Lung (tissue), 12 donors: ENCODE data around the gene ATXN3L. TPM values are rescaled to one million over a fixed set of nuclear protein-coding genes. Genes with fewer than 3 reads are reported as not detected.

Experiments
- ATAC-seq: fragments of 200-7000 bp; cut with Tn5 transposase; one replicate; pipeline ENCODE4 v1.9.1; 2020; ENCODE audit warnings: moderate number of reproducible peaks; ENCODE audit not compliant: insufficient read depth, low FRiP score
- DNase-seq, 3 donors: peaks; one replicate each; pipeline ENCODE4 v3.0.0-alpha.2; 2013 to 2017
- H3K27ac ChIP-seq, 2 donors: one replicate each; pipeline ENCODE4 v1.5.1; 2013; ENCODE audit warnings: mild to moderate bottlenecking in 2 of 2, moderate library complexity in 2 of 2, control low read depth in 1 of 2, inconsistent platforms in 1 of 2, low read depth in 1 of 2, low read length in 1 of 2
- H3K27me3 ChIP-seq, 3 donors: one replicate each; pipeline ENCODE4 v1.5.1; 2013; ENCODE audit warnings: low read length in 2 of 3; ENCODE audit not compliant: control insufficient read depth in 3 of 3, insufficient read depth in 3 of 3
- H3K36me3 ChIP-seq, 4 donors: one replicate each; pipeline ENCODE4 v1.5.1; 2013; ENCODE audit warnings: low read length in 4 of 4, mild to moderate bottlenecking in 1 of 4, moderate library complexity in 1 of 4; ENCODE audit not compliant: control insufficient read depth in 4 of 4, insufficient read depth in 4 of 4
- H3K4me1 ChIP-seq, 5 donors: one replicate each; pipeline ENCODE4 v1.5.1; 2013; ENCODE audit warnings: low read length in 5 of 5, mild to moderate bottlenecking in 2 of 5, moderate library complexity in 1 of 5; ENCODE audit not compliant: control insufficient read depth in 5 of 5, insufficient read depth in 5 of 5
- H3K4me3 ChIP-seq: one replicate; pipeline ENCODE4 v1.5.1; 2013; ENCODE audit warnings: mild to moderate bottlenecking, control low read depth, moderate library complexity
- H3K9ac ChIP-seq, 2 donors: one replicate each; pipeline ENCODE4 v1.5.1; 2013; ENCODE audit warnings: low read length in 2 of 2, control low read depth in 1 of 2; ENCODE audit not compliant: insufficient read depth in 1 of 2
- H3K9me3 ChIP-seq, 4 donors: one replicate each; pipeline ENCODE4 v1.5.1; 2013; ENCODE audit warnings: low read length in 3 of 4, mild to moderate bottlenecking in 1 of 4, moderate library complexity in 1 of 4; ENCODE audit not compliant: control insufficient read depth in 4 of 4, insufficient read depth in 3 of 4
- WGBS, 2 donors: extraction: QIAGEN DNeasy Blood & Tissue Kit; methylation state at CpG; one replicate each; pipeline ENCODE4 v1.1.7; 2013; 5-methylcytosine and 5-hydroxymethylcytosine counted together
- polyA plus RNA-seq, 2 donors: library from polyadenylated mRNA; stranded (reverse); fragments of 200-250 nt; gene quantifications; one replicate each; pipeline ENCODE4 v1.2.1, GENCODE V29; 2013
- total RNA-seq, 2 donors: library from RNA; depleted of rRNA in 1 of 2; stranded (reverse); fragments of >200 nt in 1 of 2; gene quantifications; one replicate each; pipeline ENCODE4 v1.2.1, GENCODE V29; 2014 to 2021
- TF ChIP-seq, protein P1 (sequence below): IDR thresholded peaks from 2 replicates; pipeline ENCODE4 v1.5.1; 2012; ENCODE audit warnings: mild to moderate bottlenecking; ENCODE audit errors: control extremely low read depth, extremely low read depth
- donor health status: control.
- donor health status: control.
- donor health status: Bipolar disorder and iron deficiency.
- donor health status: healthy.
- donor health status: DM: yes; HTN: yes; CAD: no.

ATXN3L gene
- total and polyA plus RNA-seq, 4 donors, result not detected

DNA sequence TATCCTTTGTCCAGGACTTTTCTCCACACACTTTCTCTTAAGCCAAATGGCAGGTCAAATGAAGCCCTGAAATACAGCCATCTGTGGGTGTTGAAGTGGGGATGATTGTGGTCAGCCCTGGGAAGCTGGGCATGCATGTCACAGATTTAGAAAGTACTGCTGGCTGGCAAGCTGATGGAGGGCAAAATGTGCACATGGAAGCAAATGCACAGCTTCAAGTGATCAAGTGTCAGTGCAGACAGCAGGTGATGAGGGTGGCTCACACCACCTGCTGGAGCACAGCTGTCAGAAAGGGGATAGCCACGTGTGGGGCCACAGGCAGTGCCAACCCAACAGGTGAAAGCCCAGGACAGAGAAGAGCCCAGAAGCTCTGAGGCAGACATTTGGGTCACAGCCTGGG lies 40.3 kb upstream of the ATXN3L start:
- no peak for DNase-seq
- WGBS, 2 donors, result 27 to 63% methylated on average over 1 of the region's 1 CpG
- TF ChIP-seq, protein P1, sequence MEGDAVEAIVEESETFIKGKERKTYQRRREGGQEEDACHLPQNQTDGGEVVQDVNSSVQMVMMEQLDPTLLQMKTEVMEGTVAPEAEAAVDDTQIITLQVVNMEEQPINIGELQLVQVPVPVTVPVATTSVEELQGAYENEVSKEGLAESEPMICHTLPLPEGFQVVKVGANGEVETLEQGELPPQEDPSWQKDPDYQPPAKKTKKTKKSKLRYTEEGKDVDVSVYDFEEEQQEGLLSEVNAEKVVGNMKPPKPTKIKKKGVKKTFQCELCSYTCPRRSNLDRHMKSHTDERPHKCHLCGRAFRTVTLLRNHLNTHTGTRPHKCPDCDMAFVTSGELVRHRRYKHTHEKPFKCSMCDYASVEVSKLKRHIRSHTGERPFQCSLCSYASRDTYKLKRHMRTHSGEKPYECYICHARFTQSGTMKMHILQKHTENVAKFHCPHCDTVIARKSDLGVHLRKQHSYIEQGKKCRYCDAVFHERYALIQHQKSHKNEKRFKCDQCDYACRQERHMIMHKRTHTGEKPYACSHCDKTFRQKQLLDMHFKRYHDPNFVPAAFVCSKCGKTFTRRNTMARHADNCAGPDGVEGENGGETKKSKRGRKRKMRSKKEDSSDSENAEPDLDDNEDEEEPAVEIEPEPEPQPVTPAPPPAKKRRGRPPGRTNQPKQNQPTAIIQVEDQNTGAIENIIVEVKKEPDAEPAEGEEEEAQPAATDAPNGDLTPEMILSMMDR, result no peak
- H3K36me3 ChIP-seq, result no peaks in the 10 kb centered on the region
- peaks cover 0 to 6% (median 0%) of the 10 kb centered on the region in 5 donors for H3K4me1 ChIP-seq
- H3K27ac ChIP-seq, result no peak overlapping the region
- H3K4me3 ChIP-seq, result no peak overlapping the region
- no peak overlapping the region for H3K9ac ChIP-seq
- ATAC-seq, result no peak
- H3K9me3 ChIP-seq, result no peaks in the 10 kb centered on the region
- H3K27me3 ChIP-seq, result peaks cover 0 to 35% (median 9%) of the 10 kb centered on the region in 3 donors

DNA sequence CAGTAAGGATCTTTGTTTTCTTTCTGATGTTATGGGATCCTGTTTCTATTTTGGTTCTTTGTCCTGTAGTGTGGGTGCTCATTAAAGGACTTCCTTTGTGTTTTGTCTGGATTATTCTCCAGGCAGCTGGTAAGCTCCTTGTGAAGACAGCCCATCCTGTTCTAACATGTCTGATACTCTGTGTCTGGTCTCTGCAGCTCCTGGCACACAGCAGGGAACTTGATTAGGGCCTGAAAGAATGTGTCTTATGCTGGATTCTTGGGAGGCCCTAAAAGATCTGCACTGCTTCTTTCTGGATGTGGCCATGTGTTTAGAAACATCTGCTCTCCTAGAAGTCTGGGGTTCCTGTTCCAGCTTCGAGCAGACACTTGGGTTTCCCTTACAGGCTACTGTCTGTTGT lies 38.1 kb upstream of the ATXN3L start:
- 27 to 51% methylated on average over 1 of the region's 1 CpG for WGBS, 2 donors
- no peak overlapping the region for H3K27ac ChIP-seq

DNA sequence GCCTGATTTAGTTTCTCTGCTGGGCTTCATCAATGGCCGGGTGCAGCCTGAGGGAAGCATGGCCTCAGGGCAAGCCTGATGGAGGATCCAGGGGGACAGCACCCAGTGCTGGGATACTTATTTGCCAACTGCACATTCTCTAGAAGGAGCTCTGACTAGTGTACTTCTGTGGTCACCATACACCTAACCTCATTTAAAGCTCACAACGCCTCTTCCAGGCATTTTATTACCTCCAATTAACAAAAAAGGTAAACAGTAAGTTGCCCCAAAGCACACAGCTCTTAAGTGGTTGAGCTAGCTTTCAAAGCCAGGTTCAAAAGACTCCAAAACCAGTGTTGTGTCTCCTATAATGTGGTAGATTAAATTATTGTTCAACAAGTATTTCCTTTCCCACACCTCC lies 26.8 kb upstream of the ATXN3L start:
- ATAC-seq, result no peak
- WGBS, 2 donors, result 74 to 77% methylated on average over 2 of the region's 2 CpGs
- Histone ChIP-seq H3K4me1 (no peaks in the 10 kb centered on the region), H3K27ac (no peak overlapping the region), H3K36me3 (no peaks in the 10 kb centered on the region), H3K9me3 (peaks cover 0 to 3% (median 0%) of the 10 kb centered on the region in 4 donors), H3K27me3 (peaks cover 0 to 19% (median 14%) of the 10 kb centered on the region in 3 donors), H3K4me3 (no peak overlapping the region), H3K9ac (no peak overlapping the region)
- TF ChIP-seq, protein P1, result no peak
- DNase-seq, result no peak

More for the DNA sequence above, 38.1 kb upstream of the ATXN3L start:
- Histone ChIP-seq H3K36me3 (no peaks in the 10 kb centered on the region), H3K4me3 (no peak overlapping the region), H3K9ac (no peak overlapping the region), H3K27me3 (peaks cover 0 to 38% (median 6%) of the 10 kb centered on the region in 3 donors), H3K4me1 (peaks cover 0 to 6% (median 0%) of the 10 kb centered on the region in 5 donors), H3K9me3 (no peaks in the 10 kb centered on the region)
- TF ChIP-seq, protein P1, result no peak
- DNase-seq, result peak; percentile 18 to 45 (median 35)
- no peak for ATAC-seq

DNA sequence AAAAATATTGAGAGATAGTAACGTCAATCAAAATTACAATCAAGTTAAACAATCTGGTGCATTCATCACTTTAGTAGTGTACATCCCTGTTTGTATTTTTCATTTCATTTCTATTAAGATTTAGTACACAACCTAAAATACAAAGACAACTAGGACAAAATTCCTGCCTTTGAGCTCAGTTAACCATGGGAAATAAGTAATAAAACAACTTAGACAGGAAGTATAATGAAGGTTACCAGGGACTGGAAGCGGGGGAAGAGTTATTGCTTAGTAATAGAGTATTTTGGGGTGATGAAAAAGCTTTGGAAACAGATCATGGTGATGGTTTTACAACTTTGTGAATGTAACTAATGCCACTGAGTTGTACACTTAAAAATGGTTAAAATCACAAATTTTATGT lies 25.6 kb upstream of the ATXN3L start:
- WGBS, 2 donors, result 31 to 80% methylated on average over 2 of the region's 2 CpGs
- ATAC-seq, result no peak
- no peaks in the 10 kb centered on the region for H3K36me3 ChIP-seq
- no peak overlapping the region for H3K4me3 ChIP-seq
- no peak for DNase-seq
- no peak overlapping the region for H3K27ac ChIP-seq
- H3K27me3 ChIP-seq, result peaks cover 0 to 19% (median 12%) of the 10 kb centered on the region in 3 donors
- H3K4me1 ChIP-seq, result no peaks in the 10 kb centered on the region
- TF ChIP-seq, protein P1, result no peak
- peaks cover 0 to 3% (median 0%) of the 10 kb centered on the region in 4 donors for H3K9me3 ChIP-seq
- H3K9ac ChIP-seq, result no peak overlapping the region
